ENCODE data around the gene DHPS.

Gene DHPS

GRCh38 chr19:12665281-12665573, 16.5 kb downstream of the DHPS start:
- TF ChIP-seq CTCF (IDR thresholded peaks at IDR 0.05; ENCODE audit: low read depth, low read length), result no peak
- no peak overlapping the region for H3K4me3 ChIP-seq (ENCODE audit: low read depth, low read length)

- H3K4me3 ChIP-seq (ENCODE audit: low read depth, low read length), result no peak overlapping the region
These were observed 17.0 kb downstream of the DHPS start for GRCh38 chr19:12664406-12665280.

GRCh38 chr19:12660980-12661379, 20.7 kb downstream of the DHPS start:
- no peak for TF ChIP-seq CTCF (IDR thresholded peaks at IDR 0.05; ENCODE audit: low read depth, low read length)
- H3K4me3 ChIP-seq (ENCODE audit: low read depth, low read length), result no peak overlapping the region

More at GRCh38 chr19:12664406-12665280, 17.0 kb downstream of the DHPS start:
- TF ChIP-seq CTCF (IDR thresholded peaks at IDR 0.05; ENCODE audit: low read depth, low read length), result no peak

GRCh38 chr19:12657966-12658365, 23.7 kb downstream of the DHPS start:
- H3K4me3 ChIP-seq (ENCODE audit: low read depth, low read length), result no peak overlapping the region
- TF ChIP-seq CTCF (IDR thresholded peaks at IDR 0.05; ENCODE audit: low read depth, low read length), result no peak

GRCh38 chr19:12656899-12657571, 24.6 kb downstream of the DHPS start:
- TF ChIP-seq CTCF (IDR thresholded peaks at IDR 0.05; ENCODE audit: low read depth, low read length), result no peak
- no peak overlapping the region for H3K4me3 ChIP-seq (ENCODE audit: low read depth, low read length)

- no peak overlapping the region for H3K4me3 ChIP-seq (ENCODE audit: low read depth, low read length)
- TF ChIP-seq CTCF (IDR thresholded peaks at IDR 0.05; ENCODE audit: low read depth, low read length), result no peak
These were observed 26.1 kb downstream of the DHPS start for GRCh38 chr19:12655546-12655945.

- no peak overlapping the region for H3K4me3 ChIP-seq (ENCODE audit: low read depth, low read length)
- no peak for TF ChIP-seq CTCF (IDR thresholded peaks at IDR 0.05; ENCODE audit: low read depth, low read length)
These were observed 29.5 kb downstream of the DHPS start for GRCh38 chr19:12652219-12652618.

Measured in WI38 (cell line).